GM12892 (cell line): ENCODE measurements around the gene MEGF11.

Source experiments
- POLR2A ChIP-seq: IDR thresholded peaks from 2 replicates; pipeline ENCODE4 v1.6.1; 2011; ENCODE audit warnings: low read depth, low read length, control low read depth
- POLR2AphosphoS5 ChIP-seq: IDR thresholded peaks from 2 replicates; pipeline ENCODE4 v1.6.1; 2011; ENCODE audit warnings: low read depth, low read length, control low read depth

- no peak for TF ChIP-seq POLR2A
- TF ChIP-seq POLR2AphosphoS5 = no peak
Measured at GRCh38 chr15:66099950-66100671, 153.4 kb downstream of the MEGF11 start.
